Measurements from ENCODE around the gene ZNF227. TPM values are rescaled to one million over a fixed set of nuclear protein-coding genes. Genes with fewer than 3 reads are reported as not detected.

Gene ZNF227
- total and polyA plus RNA-seq, 9 of the 15 experiments (the other 6 are each of a cell fraction or from before 2014, with no cell fraction given) = 3.0 to 15.1 (median 10.0) TPM

GRCh38 chr19:44212250-44212865, at the start of gene ZNF227 (continued):
- TF ChIP-seq BRF2 (IDR thresholded peaks at IDR 0.05; ENCODE audit: borderline replicate concordance, insufficient read depth, insufficient read length) (no peak), LEF1 (IDR thresholded peaks at IDR 0.05) (no peak), EP300 (IDR thresholded peaks at IDR 0.05; ENCODE audit: low read length) (no peak), SFPQ (IDR thresholded peaks at IDR 0.05; ENCODE audit: low read depth, low read length) (no peak), NFRKB (IDR thresholded peaks at IDR 0.05; ENCODE audit: low read depth) (0 out of 2 replicates have a peak, but pooled peaks have one; percentile 48), IRF2 (CRISPR knock-in tag; IDR thresholded peaks at IDR 0.05) (no peak), PML (IDR thresholded peaks at IDR 0.05; ENCODE audit: low read length) (no peak), FIP1L1 (IDR thresholded peaks at IDR 0.05; ENCODE audit: low read depth, low read length, poor library complexity, severe bottlenecking) (no peak), TAF15 (IDR thresholded peaks at IDR 0.05; ENCODE audit: low read depth, low read length) (no peak), FOXK2 (conservative IDR thresholded peaks at IDR 0.05 in 1 of 2, IDR thresholded peaks at IDR 0.05 in 1 of 2; ENCODE audit: low read depth in 2 of 2) (peak; percentile 69 to 81; a peak in 3 of 4 replicates), BRD4 (IDR thresholded peaks at IDR 0.05) (no peak), BACH1 (tag; IDR thresholded peaks at IDR 0.05) (no peak; the same call in 1 of the 2 replicates), ELF4 (CRISPR knock-in tag; IDR thresholded peaks at IDR 0.05) (no peak), CREB1 (IDR thresholded peaks at IDR 0.05) (no peak), CREB1 (CRISPR knock-in tag; IDR thresholded peaks at IDR 0.05) (no peak), POU5F1 (IDR thresholded peaks at IDR 0.05; ENCODE audit: borderline replicate concordance, low read depth, low read length, partially characterized antibody) (no peak), CXXC5 (CRISPR knock-in tag; IDR thresholded peaks at IDR 0.05) (peak; percentile 77), PRPF4 (IDR thresholded peaks at IDR 0.05; ENCODE audit: insufficient read depth, low read depth, low read length, poor library complexity, severe bottlenecking) (no peak), NBN (IDR thresholded peaks at IDR 0.05; ENCODE audit: low read depth) (no peak), HCFC1 (IDR thresholded peaks at IDR 0.05; ENCODE audit: low read depth, low read length) (peak; percentile 95), ZBTB33 (CRISPR knock-in tag; IDR thresholded peaks at IDR 0.05) (no peak), NCOA6 (IDR thresholded peaks at IDR 0.05) (no peak), IRF1 (CRISPR knock-in tag; IDR thresholded peaks at IDR 0.05; ENCODE audit: borderline replicate concordance) (no peak), ZKSCAN3 (CRISPR knock-in tag; IDR thresholded peaks at IDR 0.05) (no peak)
